Measurements from ENCODE around the gene GPR179.
"Not testable (repeated sequence)": the region's sequence is repeated elsewhere in the genome, so short reads cannot be mapped to it uniquely, and the experiment has no call there.

DNA sequence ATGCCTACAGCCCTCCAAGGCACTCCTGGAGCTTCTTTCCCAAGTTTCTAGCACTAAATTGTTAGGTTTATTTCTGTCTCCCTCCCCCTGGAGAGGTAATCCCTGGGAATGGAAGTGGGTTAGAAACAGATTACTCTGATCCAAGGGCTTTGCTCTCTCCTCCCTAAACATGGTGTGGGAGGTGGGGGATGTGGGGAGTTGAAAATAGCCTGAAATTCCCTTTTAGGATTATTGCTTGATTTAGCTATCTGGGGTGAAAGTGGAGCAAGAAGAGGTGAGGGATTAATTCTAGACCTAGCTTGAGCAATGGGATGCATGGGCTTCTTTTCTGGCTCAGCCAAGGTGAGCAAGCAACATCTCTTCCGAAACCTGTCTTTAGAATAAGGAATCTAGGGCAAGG, 54.0 kb downstream of the GPR179 start:
- TF ChIP-seq POLR2A (IDR thresholded peaks at IDR 0.05): not testable (repeated sequence)
- TF ChIP-seq, protein P1, sequence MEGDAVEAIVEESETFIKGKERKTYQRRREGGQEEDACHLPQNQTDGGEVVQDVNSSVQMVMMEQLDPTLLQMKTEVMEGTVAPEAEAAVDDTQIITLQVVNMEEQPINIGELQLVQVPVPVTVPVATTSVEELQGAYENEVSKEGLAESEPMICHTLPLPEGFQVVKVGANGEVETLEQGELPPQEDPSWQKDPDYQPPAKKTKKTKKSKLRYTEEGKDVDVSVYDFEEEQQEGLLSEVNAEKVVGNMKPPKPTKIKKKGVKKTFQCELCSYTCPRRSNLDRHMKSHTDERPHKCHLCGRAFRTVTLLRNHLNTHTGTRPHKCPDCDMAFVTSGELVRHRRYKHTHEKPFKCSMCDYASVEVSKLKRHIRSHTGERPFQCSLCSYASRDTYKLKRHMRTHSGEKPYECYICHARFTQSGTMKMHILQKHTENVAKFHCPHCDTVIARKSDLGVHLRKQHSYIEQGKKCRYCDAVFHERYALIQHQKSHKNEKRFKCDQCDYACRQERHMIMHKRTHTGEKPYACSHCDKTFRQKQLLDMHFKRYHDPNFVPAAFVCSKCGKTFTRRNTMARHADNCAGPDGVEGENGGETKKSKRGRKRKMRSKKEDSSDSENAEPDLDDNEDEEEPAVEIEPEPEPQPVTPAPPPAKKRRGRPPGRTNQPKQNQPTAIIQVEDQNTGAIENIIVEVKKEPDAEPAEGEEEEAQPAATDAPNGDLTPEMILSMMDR (IDR thresholded peaks at IDR 0.05): not testable (repeated sequence)
